ENCODE results near the gene C1GALT1C1.
A peak's percentile ranks its signal among the peaks of the same experiment; 100 is the strongest.

Gene C1GALT1C1

DNA sequence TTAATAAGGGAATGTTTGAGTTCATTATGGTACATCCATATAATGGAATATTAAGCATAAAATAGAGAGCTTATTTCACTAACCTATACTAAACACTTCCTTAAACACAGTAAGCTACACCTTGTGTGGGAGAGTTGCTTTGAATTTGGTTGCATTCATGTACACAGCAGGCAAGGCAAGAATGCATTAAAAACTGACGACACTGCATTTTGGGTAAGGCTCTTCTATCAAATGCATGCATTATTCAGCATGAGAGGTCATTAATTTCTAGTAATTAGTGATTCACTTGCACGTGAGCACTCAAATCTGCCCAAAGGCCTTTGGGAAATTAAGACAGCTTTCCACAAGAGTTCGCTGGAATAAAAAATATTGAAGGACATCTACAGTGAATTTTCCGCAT is 8.8 kb upstream of the C1GALT1C1 start:
- no peak for DNase-seq (ENCODE audit: low read depth)
- no peak overlapping the region for H3K4me3 ChIP-seq (ENCODE audit: low read depth, low read length)

DNA sequence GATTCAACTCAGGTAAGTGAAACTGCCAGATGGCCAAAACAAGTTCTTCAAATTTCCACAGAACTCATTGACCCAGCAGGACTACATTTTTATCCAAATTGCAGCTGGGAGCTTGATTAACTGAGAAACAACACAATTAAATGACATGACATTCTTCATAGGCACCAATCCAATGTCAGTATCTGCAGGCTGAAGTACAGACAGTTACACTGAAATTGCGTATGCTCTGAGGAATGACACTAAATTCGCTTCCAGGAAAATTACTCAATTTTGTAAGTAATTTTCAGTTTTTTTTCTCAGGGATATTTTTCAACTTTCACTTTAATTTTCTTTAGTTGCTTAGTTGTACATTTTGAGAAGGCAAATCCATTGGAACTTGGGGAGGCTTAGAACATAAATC is 4.5 kb downstream of the C1GALT1C1 start:
- DNase-seq (ENCODE audit: low read depth), result no peak
- no peak overlapping the region for H3K4me3 ChIP-seq (ENCODE audit: low read depth, low read length)
- TF ChIP-seq, protein P1, sequence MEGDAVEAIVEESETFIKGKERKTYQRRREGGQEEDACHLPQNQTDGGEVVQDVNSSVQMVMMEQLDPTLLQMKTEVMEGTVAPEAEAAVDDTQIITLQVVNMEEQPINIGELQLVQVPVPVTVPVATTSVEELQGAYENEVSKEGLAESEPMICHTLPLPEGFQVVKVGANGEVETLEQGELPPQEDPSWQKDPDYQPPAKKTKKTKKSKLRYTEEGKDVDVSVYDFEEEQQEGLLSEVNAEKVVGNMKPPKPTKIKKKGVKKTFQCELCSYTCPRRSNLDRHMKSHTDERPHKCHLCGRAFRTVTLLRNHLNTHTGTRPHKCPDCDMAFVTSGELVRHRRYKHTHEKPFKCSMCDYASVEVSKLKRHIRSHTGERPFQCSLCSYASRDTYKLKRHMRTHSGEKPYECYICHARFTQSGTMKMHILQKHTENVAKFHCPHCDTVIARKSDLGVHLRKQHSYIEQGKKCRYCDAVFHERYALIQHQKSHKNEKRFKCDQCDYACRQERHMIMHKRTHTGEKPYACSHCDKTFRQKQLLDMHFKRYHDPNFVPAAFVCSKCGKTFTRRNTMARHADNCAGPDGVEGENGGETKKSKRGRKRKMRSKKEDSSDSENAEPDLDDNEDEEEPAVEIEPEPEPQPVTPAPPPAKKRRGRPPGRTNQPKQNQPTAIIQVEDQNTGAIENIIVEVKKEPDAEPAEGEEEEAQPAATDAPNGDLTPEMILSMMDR (IDR thresholded peaks at IDR 0.05; ENCODE audit: control insufficient read depth, extremely low read depth, insufficient read depth), result no peak

More for the DNA sequence above, 8.8 kb upstream of the C1GALT1C1 start:
- TF ChIP-seq, protein P1 (IDR thresholded peaks at IDR 0.05; ENCODE audit: control insufficient read depth, extremely low read depth, insufficient read depth), result no peak

DNA sequence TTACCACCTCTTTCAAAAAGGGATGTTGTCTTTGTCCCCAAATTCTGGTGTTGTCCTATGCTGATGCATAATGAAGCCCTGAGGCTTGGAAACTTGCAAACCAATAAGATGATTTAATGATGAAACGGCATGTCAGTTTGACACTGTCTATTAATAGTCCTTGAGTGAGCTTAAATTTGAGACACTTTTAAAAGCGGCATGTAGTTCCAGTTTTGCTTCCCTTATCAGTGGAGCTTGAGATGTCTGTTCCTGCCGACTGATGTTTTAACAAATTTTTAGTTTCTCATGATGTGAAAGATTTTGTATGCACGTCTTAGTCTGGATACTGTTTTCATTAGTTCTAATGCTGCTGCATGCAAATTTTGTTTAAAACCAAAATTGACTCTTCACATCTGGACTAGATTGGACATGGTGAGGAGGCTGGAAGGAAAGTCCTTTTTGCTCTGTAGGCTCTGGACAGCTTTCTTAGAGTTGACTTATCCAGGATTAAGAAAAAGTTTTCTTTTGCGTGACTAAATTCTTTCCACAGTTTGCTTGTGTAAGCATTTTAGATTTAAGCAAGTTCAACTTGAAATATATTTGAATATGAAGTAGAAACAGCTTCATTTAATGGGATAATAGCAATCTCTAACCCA is 11.7 kb downstream of the C1GALT1C1 start:
- no peak for DNase-seq (ENCODE audit: low read depth)
- TF ChIP-seq, protein P1 (IDR thresholded peaks at IDR 0.05; ENCODE audit: control insufficient read depth, extremely low read depth, insufficient read depth), result no peak
- H3K4me3 ChIP-seq (ENCODE audit: low read depth, low read length), result no peak overlapping the region

DNA sequence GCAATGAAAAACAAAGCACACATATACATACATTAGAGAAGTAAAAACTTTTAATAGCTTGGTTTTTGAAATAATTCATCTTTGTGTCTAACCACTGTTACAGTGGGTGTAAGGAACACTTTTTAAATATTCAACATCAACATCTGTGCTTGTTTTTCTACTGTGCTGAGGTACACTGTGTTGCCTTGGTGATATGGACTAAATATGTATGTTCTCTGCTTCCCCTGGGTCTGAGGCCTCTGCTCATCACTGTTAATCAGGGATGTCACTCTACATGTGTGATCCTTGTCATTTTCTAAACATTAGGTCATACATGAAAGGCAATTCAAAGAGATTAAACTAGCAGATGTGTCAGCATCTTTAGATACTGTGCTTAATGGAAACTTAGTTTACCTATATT is 15.0 kb downstream of the C1GALT1C1 start:
- TF ChIP-seq, protein P1 (IDR thresholded peaks at IDR 0.05; ENCODE audit: control insufficient read depth, extremely low read depth, insufficient read depth), result no peak
- H3K4me3 ChIP-seq (ENCODE audit: low read depth, low read length), result no peak overlapping the region
- no peak for DNase-seq (ENCODE audit: low read depth)

DNA sequence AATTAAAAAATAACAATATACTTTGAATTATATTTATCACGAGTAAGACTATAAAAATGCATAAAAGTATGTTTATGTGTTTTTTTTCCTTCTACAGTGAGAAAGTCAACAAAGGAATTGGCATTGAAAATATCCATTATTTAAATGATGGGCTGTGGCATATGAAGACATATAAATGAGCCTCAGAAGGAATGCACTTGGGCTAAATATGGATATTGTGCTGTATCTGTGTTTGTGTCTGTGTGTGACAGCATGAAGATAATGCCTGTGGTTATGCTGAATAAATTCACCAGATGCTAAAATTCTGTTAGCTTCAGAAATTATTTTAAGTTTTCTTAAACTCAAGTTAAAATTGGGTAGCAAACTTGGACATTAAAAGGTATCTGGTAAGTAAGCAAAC is 17.8 kb downstream of the C1GALT1C1 start:
- no peak overlapping the region for H3K4me3 ChIP-seq (ENCODE audit: low read depth, low read length)
- no peak for DNase-seq (ENCODE audit: low read depth)
- TF ChIP-seq, protein P1 (IDR thresholded peaks at IDR 0.05; ENCODE audit: control insufficient read depth, extremely low read depth, insufficient read depth), result no peak

GRCh38 chrX:120604361-120604782 is 25.5 kb downstream of the C1GALT1C1 start:
- peak overlapping the region; percentile 84 for H3K4me3 ChIP-seq (ENCODE audit: low read depth, low read length)
- no peak for DNase-seq (ENCODE audit: low read depth)
- TF ChIP-seq, protein P1 (IDR thresholded peaks at IDR 0.05; ENCODE audit: control insufficient read depth, extremely low read depth, insufficient read depth), result no peak
